Tibial artery (tissue), 4 donors: ENCODE measurements around the gene SLC6A4.

Source experiments
- DNase-seq, 2 donors: peaks; one replicate each; pipeline ENCODE4 v3.0.0-alpha.2; 2019
- H3K27ac ChIP-seq, 2 donors: fragments of 200-600 bp; sonication (generic) in 1 of 2; 1 replicate in 1 of 2; 2 replicates in 1 of 2; pipeline ENCODE4 v1.5.1; 2018 to 2019; ENCODE audit warnings: mild to moderate bottlenecking in 1 of 2
- H3K27me3 ChIP-seq, 2 donors: fragments of 200-600 bp; sonication (generic) in 1 of 2; one replicate each; pipeline versions ENCODE4 v1.5.1 to v1.6.0; 2016 to 2019
- H3K36me3 ChIP-seq, 3 donors: fragments of 200-600 bp; sonication (generic) in 2 of 3; one replicate each; pipeline ENCODE4 v1.5.1; 2016 to 2019; ENCODE audit warnings: mild to moderate bottlenecking in 2 of 3
- H3K4me1 ChIP-seq, 4 donors: fragments of 200-600 bp; sonication (generic) in 2 of 4; 1 replicate in 3 of 4; 2 replicates in 1 of 4; pipeline ENCODE4 v1.5.1; 2016 to 2019
- H3K4me3 ChIP-seq, 2 donors: fragments of 200-600 bp; sonication (generic) in 1 of 2; 1 replicate in 1 of 2; 2 replicates in 1 of 2; pipeline ENCODE4 v1.5.1; 2018 to 2019; ENCODE audit warnings: mild to moderate bottlenecking in 2 of 2
- H3K9me3 ChIP-seq, 3 donors: fragments of 200-600 bp; sonication (generic) in 1 of 3; one replicate each; pipeline ENCODE4 v1.5.1; 2016 to 2019
- CTCF ChIP-seq, 2 experiments: fragments of 200-600 bp in 1 of 2; fragments of 450-650 bp in 1 of 2; IDR thresholded peaks; one replicate each; pipeline ENCODE4 v1.5.1; 2017 to 2019; ENCODE audit warnings: antibody characterized with exemption in 2 of 2, mild to moderate bottlenecking in 1 of 2, moderate library complexity in 1 of 2
- intact Hi-C: fragments of 100-400 bp; cut with DNase I; formaldehyde crosslinking; loops from one replicate; pipeline ENCODE4 v1.15.0; 2023; ENCODE audit warnings: low total_unique reads

Gene SLC6A4

DNA sequence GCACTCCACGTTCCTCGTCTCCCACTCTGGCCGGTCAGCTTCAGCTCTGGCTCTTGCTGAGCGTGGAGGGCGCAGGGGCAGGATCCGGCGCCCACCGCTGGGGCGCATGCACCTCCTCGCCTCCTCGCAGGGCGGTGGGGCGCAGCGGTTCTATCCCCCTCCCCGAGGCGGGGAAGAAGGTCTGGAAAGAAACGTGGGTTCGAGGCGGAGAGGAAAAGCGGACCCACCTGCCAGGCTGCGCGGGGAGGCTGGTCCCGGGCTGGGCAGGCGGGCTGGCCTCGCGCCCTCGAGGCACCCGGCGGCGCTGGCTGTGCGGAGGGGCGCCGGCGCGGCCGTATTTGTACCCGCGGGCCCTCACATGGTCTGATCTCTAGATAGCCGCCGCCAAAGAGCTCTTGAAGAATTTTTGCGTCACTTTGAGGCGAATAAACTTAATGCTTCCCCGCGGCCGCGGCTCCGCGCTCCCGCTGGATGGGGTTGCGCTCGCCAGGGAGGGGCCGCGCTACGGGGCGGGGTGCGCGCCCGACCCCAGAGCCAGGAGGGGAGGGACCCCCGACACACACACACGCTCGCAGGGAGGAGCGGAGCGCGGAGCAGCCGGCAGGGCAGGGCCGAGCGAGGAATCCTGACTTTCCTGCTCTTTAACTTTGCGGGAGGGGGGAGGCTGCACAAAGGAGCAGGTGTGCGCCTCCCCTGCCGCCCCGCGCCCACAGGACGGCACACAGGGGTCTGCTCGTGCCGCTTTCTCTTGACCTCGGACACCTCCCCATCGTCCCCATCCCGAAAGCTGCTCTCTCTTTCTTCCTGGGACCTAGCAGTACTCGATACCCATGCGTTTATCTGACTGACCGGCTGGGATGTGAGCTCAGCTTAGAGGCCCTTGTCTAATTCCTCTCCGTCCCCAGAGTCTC, at the start of gene SLC6A4:
Gene SLC6A4, minus strand, starts transcription at position 312 of the 911 bp plus-strand sequence. CDS start 13,739 bp downstream, outside the sequence.
- Histone ChIP-seq H3K4me3 (peak within 1 kb of the TSS; percentile 34 to 55), H3K9me3 (no peaks in the 10 kb centered on the region), H3K4me1 (peaks cover 0 to 34% (median 28%) of the 10 kb centered on the region in 4 donors), H3K27ac (no peak within 1 kb of the TSS), H3K27me3 (peaks cover 0 to 56% of the 10 kb centered on the region in 2 donors), H3K36me3 (no peaks in the 10 kb centered on the region)
- no peak for DNase-seq
- intact Hi-C loops = no loop called here
- TF ChIP-seq CTCF (IDR thresholded peaks at IDR 0.05) = no peak

- no peaks in the 10 kb centered on the region for H3K4me1 ChIP-seq
- peaks cover 18 to 74% (median 29%) of the 10 kb centered on the region in 3 donors for H3K36me3 ChIP-seq
- no peak for DNase-seq
- no peak overlapping the region for H3K4me3 ChIP-seq
- intact Hi-C loops = no loop called here
- no peak for TF ChIP-seq CTCF (IDR thresholded peaks at IDR 0.05)
- H3K27ac ChIP-seq = no peak overlapping the region
- H3K9me3 ChIP-seq = no peaks in the 10 kb centered on the region
- no peaks in the 10 kb centered on the region for H3K27me3 ChIP-seq
Measured at GRCh38 chr17:30279156-30279555, 43.7 kb upstream of the SLC6A4 start.

DNA sequence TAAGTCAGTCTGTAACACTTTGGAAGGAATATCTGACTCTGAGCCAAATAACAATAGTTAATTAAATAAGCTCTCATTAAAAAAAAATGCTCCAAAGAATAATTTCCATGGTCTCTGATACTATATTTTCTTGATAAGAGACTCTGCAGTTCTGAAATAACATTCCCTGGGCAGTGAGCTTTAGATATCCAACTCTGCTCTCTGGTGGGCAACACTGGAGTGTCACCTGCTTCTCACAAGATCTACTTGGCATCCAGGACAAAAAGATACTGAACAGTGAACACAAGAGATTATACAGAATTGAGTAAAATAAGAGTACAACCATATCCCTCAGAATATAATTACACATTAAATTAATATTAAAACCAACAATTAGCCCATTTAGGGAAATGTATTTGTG, 42.5 kb upstream of the SLC6A4 start:
- H3K4me1 ChIP-seq = no peaks in the 10 kb centered on the region
- peaks cover 29 to 74% (median 31%) of the 10 kb centered on the region in 3 donors for H3K36me3 ChIP-seq
- H3K4me3 ChIP-seq = no peak overlapping the region
- peak; percentile 48 for TF ChIP-seq CTCF (IDR thresholded peaks at IDR 0.05)
- H3K27me3 ChIP-seq = no peaks in the 10 kb centered on the region
- no peak overlapping the region for H3K27ac ChIP-seq
- intact Hi-C loops = no loop called here
- peak in 1 of 2 donors; percentile 40 for DNase-seq
- H3K9me3 ChIP-seq = no peaks in the 10 kb centered on the region

DNA sequence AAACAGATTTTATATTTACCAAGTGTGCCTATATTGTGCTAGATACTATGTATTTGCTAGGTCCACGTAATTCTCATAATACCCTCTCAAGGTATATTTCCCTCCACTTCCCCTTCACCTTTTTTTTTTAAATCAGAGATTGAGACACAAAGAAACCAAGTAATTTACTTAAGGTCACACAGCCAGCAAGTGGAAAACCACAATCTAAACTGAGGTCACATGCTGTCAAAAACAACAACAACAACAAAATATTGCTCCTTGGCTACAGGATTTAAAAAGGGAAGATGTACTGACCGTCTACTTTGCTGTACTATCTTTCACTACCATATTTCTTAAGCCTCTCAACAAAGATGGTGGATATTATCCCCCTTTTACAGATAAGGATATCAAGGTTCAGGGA, 40.4 kb upstream of the SLC6A4 start:
- Histone ChIP-seq H3K27ac (no peak overlapping the region), H3K36me3 (peaks cover 41 to 75% (median 45%) of the 10 kb centered on the region in 3 donors), H3K9me3 (no peaks in the 10 kb centered on the region), H3K4me1 (no peaks in the 10 kb centered on the region), H3K27me3 (no peaks in the 10 kb centered on the region), H3K4me3 (no peak overlapping the region)
- TF ChIP-seq CTCF (IDR thresholded peaks at IDR 0.05) = no peak
- intact Hi-C loops = no loop called here
- no peak for DNase-seq

- Histone ChIP-seq H3K36me3 (peaks cover 44 to 74% (median 50%) of the 10 kb centered on the region in 3 donors), H3K27me3 (no peaks in the 10 kb centered on the region), H3K4me3 (no peak overlapping the region), H3K4me1 (no peaks in the 10 kb centered on the region), H3K27ac (no peak overlapping the region), H3K9me3 (no peaks in the 10 kb centered on the region)
- no peak for DNase-seq
- no peak for TF ChIP-seq CTCF (IDR thresholded peaks at IDR 0.05)
- intact Hi-C loops = no loop called here
Measured at GRCh38 chr17:30274887-30275286, 39.4 kb upstream of the SLC6A4 start.
